ENCODE measurements around the gene RTL1. TPM values are rescaled to one million over a fixed set of nuclear protein-coding genes. Genes with fewer than 3 reads are reported as not detected.
A peak's percentile ranks its signal among the peaks of the same experiment; 100 is the strongest.

Gene RTL1
- total and polyA plus RNA-seq, 2 of the 13 experiments (the other 11 are each of a cell fraction or from before 2014, with no cell fraction given) = not detected

- TF ChIP-seq, protein P1, sequence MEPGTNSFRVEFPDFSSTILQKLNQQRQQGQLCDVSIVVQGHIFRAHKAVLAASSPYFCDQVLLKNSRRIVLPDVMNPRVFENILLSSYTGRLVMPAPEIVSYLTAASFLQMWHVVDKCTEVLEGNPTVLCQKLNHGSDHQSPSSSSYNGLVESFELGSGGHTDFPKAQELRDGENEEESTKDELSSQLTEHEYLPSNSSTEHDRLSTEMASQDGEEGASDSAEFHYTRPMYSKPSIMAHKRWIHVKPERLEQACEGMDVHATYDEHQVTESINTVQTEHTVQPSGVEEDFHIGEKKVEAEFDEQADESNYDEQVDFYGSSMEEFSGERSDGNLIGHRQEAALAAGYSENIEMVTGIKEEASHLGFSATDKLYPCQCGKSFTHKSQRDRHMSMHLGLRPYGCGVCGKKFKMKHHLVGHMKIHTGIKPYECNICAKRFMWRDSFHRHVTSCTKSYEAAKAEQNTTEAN (CRISPR knock-in tag; conservative IDR thresholded peaks at IDR 0.05) = no peak
- TF ChIP-seq YEATS2 (CRISPR knock-in tag; IDR thresholded peaks at IDR 0.05; ENCODE audit: borderline replicate concordance) (0 out of 2 replicates have a peak, but pooled peaks have one; percentile 4), XRCC5 (optimal IDR thresholded peaks at IDR 0.05; ENCODE audit: low read length) (peak; percentile 81), ZNF282 (IDR thresholded peaks at IDR 0.05; ENCODE audit: partially characterized antibody) (no peak), KDM2A (CRISPR knock-in tag; IDR thresholded peaks at IDR 0.05; ENCODE audit: borderline replicate concordance, low read depth) (peak; percentile 54; the same call in 1 of the 2 replicates), MED1 (CRISPR knock-in tag; IDR thresholded peaks at IDR 0.05) (peak; percentile 39), ZBTB38 (CRISPR knock-in tag; IDR thresholded peaks at IDR 0.05) (peak; percentile 86), IKZF5 (CRISPR knock-in tag; IDR thresholded peaks at IDR 0.05) (peak; percentile 50; the same call in 1 of the 2 replicates), CBFB (CRISPR knock-in tag; IDR thresholded peaks at IDR 0.05) (0 out of 2 replicates have a peak, but pooled peaks have one; percentile 21), ELF1 (CRISPR knock-in tag; IDR thresholded peaks at IDR 0.05) (peak; percentile 41; the same call in 1 of the 2 replicates), YY1 (IDR thresholded peaks at IDR 0.05; ENCODE audit: insufficient read depth, insufficient replicate concordance, low read depth, low read length) (peak; percentile 41), AGO1 (IDR thresholded peaks at IDR 0.05; ENCODE audit: low read depth, low read length, poor library complexity, severe bottlenecking) (peak; percentile 33), MEIS1 (CRISPR knock-in tag; IDR thresholded peaks at IDR 0.05; ENCODE audit: borderline replicate concordance) (peak; percentile 31; the same call in 1 of the 2 replicates)
- TF ChIP-seq, protein P2, sequence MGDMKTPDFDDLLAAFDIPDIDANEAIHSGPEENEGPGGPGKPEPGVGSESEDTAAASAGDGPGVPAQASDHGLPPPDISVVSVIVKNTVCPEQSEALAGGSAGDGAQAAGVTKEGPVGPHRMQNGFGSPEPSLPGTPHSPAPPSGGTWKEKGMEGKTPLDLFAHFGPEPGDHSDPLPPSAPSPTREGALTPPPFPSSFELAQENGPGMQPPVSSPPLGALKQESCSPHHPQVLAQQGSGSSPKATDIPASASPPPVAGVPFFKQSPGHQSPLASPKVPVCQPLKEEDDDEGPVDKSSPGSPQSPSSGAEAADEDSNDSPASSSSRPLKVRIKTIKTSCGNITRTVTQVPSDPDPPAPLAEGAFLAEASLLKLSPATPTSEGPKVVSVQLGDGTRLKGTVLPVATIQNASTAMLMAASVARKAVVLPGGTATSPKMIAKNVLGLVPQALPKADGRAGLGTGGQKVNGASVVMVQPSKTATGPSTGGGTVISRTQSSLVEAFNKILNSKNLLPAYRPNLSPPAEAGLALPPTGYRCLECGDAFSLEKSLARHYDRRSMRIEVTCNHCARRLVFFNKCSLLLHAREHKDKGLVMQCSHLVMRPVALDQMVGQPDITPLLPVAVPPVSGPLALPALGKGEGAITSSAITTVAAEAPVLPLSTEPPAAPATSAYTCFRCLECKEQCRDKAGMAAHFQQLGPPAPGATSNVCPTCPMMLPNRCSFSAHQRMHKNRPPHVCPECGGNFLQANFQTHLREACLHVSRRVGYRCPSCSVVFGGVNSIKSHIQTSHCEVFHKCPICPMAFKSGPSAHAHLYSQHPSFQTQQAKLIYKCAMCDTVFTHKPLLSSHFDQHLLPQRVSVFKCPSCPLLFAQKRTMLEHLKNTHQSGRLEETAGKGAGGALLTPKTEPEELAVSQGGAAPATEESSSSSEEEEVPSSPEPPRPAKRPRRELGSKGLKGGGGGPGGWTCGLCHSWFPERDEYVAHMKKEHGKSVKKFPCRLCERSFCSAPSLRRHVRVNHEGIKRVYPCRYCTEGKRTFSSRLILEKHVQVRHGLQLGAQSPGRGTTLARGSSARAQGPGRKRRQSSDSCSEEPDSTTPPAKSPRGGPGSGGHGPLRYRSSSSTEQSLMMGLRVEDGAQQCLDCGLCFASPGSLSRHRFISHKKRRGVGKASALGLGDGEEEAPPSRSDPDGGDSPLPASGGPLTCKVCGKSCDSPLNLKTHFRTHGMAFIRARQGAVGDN (CRISPR knock-in tag; IDR thresholded peaks at IDR 0.05) = peak; percentile 84
- TF ChIP-seq, protein P3, sequence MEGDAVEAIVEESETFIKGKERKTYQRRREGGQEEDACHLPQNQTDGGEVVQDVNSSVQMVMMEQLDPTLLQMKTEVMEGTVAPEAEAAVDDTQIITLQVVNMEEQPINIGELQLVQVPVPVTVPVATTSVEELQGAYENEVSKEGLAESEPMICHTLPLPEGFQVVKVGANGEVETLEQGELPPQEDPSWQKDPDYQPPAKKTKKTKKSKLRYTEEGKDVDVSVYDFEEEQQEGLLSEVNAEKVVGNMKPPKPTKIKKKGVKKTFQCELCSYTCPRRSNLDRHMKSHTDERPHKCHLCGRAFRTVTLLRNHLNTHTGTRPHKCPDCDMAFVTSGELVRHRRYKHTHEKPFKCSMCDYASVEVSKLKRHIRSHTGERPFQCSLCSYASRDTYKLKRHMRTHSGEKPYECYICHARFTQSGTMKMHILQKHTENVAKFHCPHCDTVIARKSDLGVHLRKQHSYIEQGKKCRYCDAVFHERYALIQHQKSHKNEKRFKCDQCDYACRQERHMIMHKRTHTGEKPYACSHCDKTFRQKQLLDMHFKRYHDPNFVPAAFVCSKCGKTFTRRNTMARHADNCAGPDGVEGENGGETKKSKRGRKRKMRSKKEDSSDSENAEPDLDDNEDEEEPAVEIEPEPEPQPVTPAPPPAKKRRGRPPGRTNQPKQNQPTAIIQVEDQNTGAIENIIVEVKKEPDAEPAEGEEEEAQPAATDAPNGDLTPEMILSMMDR (CRISPR knock-in tag; IDR thresholded peaks at IDR 0.05) = peak; percentile 97
These were observed 2.6 kb downstream of the RTL1 start (continued) for GRCh38 chr14:100900837-100901390.
